Stimulated activated effector memory CD8-positive, alpha-beta T cell treated with anti-CD3 and anti-CD28 coated beads, Interleukin-12 subunit alpha, Interleukin-12 subunit beta, amount 100 ng/mL, for 72 hours (primary cell): ENCODE measurements around the gene C6orf47.
A peak's percentile ranks its signal among the peaks of the same experiment; 100 is the strongest.

Source experiments
- ATAC-seq: fragments of 150-1000 bp; cut with Tn5 transposase; 2 replicates; pipeline ENCODE4 v1.10.0; 2021
- DNase-seq, 2 donors: peaks; one replicate each; pipeline ENCODE4 v3.0.0; 2021 to 2022; ENCODE audit warnings: low spot score in 2 of 2
- H3K27ac Mint-ChIP-seq: one replicate; pipeline ENCODE4 v1.8.0; 2022; ENCODE audit warnings: mild to moderate bottlenecking, mixed read lengths
- H3K36me3 Mint-ChIP-seq: one replicate; pipeline ENCODE4 v1.8.0; 2022; ENCODE audit warnings: mild to moderate bottlenecking, mixed read lengths
- H3K4me1 Mint-ChIP-seq: one replicate; pipeline ENCODE4 v1.8.0; 2022; ENCODE audit warnings: mixed read lengths
- H3K4me3 Mint-ChIP-seq: one replicate; pipeline ENCODE4 v1.8.0; 2022; ENCODE audit warnings: mild to moderate bottlenecking, mixed read lengths
- H3K9me3 Mint-ChIP-seq: one replicate; pipeline ENCODE4 v1.8.0; 2022; ENCODE audit warnings: mixed read lengths

Gene C6orf47

GRCh38 chr6:31621320-31621939 is 39.1 kb downstream of the C6orf47 start:
- peak overlapping the region; percentile 82 for H3K4me3 Mint-ChIP-seq
- peaks cover 67% of the 10 kb centered on the region for H3K36me3 Mint-ChIP-seq
- peaks cover 22% of the 10 kb centered on the region for H3K4me1 Mint-ChIP-seq
- no peak for DNase-seq
- ATAC-seq = no peak
- peak overlapping the region; percentile 96 for H3K27ac Mint-ChIP-seq
- H3K9me3 Mint-ChIP-seq = no peaks in the 10 kb centered on the region

GRCh38 chr6:31620586-31621319 is 39.8 kb downstream of the C6orf47 start, which contains the start of gene PRRC2A:
Gene PRRC2A (plus strand): TSS chr6:31620715. CDS start chr6:31622790, 2,075 bp downstream.
- H3K4me1 Mint-ChIP-seq = peaks cover 22% of the 10 kb centered on the region

GRCh38 chr6:31619805-31620585 is 40.6 kb downstream of the C6orf47 start:
- Mint-ChIP-seq H3K36me3 (peaks cover 53% of the 10 kb centered on the region), H3K9me3 (no peaks in the 10 kb centered on the region), H3K27ac (peak overlapping the region; percentile 96), H3K4me3 (peak overlapping the region; percentile 82), H3K4me1 (peaks cover 30% of the 10 kb centered on the region)
- DNase-seq (peak; percentile 86 to 98), ATAC-seq (peak; percentile 89)

More at GRCh38 chr6:31620586-31621319, 39.8 kb downstream of the C6orf47 start, which contains the start of gene PRRC2A:
- peak; percentile 84 to 97 for DNase-seq
- ATAC-seq = peak; percentile 75
- peak within 1 kb of the TSS; percentile 96 for H3K27ac Mint-ChIP-seq
- peak within 1 kb of the TSS; percentile 82 for H3K4me3 Mint-ChIP-seq
- H3K9me3 Mint-ChIP-seq = no peaks in the 10 kb centered on the region
- H3K36me3 Mint-ChIP-seq = peaks cover 61% of the 10 kb centered on the region

- peak overlapping the region; percentile 74 for H3K27ac Mint-ChIP-seq
- peaks cover 25% of the 10 kb centered on the region for H3K4me1 Mint-ChIP-seq
- H3K36me3 Mint-ChIP-seq = peaks cover 23% of the 10 kb centered on the region
- ATAC-seq (no peak), DNase-seq (no peak)
- H3K4me3 Mint-ChIP-seq = peak overlapping the region; percentile 55
- no peaks in the 10 kb centered on the region for H3K9me3 Mint-ChIP-seq
Measured at GRCh38 chr6:31617010-31617409, 43.6 kb downstream of the C6orf47 start.

- Mint-ChIP-seq H3K9me3 (no peaks in the 10 kb centered on the region), H3K27ac (peak overlapping the region; percentile 74), H3K4me1 (peaks cover 16% of the 10 kb centered on the region), H3K4me3 (peak overlapping the region; percentile 55), H3K36me3 (peaks cover 11% of the 10 kb centered on the region)
- no peak for DNase-seq
- no peak for ATAC-seq
Measured at GRCh38 chr6:31615748-31616147, 44.8 kb downstream of the C6orf47 start.

GRCh38 chr6:31614684-31615578 is 45.6 kb downstream of the C6orf47 start, which contains the start of gene AIF1:
Gene AIF1 (plus strand): TSS chr6:31615234. CDS start chr6:31615330, 96 bp downstream.
- H3K27ac Mint-ChIP-seq = peak within 1 kb of the TSS; percentile 74
- H3K4me1 Mint-ChIP-seq = peaks cover 16% of the 10 kb centered on the region
- ATAC-seq = no peak
- DNase-seq = no peak
- peaks cover 5% of the 10 kb centered on the region for H3K36me3 Mint-ChIP-seq
- H3K4me3 Mint-ChIP-seq = peak within 1 kb of the TSS; percentile 55
- no peaks in the 10 kb centered on the region for H3K9me3 Mint-ChIP-seq

GRCh38 chr6:31614075-31614619 is 46.4 kb downstream of the C6orf47 start:
- Mint-ChIP-seq H3K4me3 (no peak overlapping the region), H3K4me1 (peaks cover 16% of the 10 kb centered on the region), H3K27ac (no peak overlapping the region), H3K9me3 (no peaks in the 10 kb centered on the region), H3K36me3 (no peaks in the 10 kb centered on the region)
- ATAC-seq (no peak), DNase-seq (no peak)

GRCh38 chr6:31610968-31611367 is 49.6 kb downstream of the C6orf47 start:
- H3K4me3 Mint-ChIP-seq = no peak overlapping the region
- no peak overlapping the region for H3K27ac Mint-ChIP-seq
- peaks cover 13% of the 10 kb centered on the region for H3K4me1 Mint-ChIP-seq
- no peak for ATAC-seq
- no peak for DNase-seq
- H3K36me3 Mint-ChIP-seq = no peaks in the 10 kb centered on the region
- no peaks in the 10 kb centered on the region for H3K9me3 Mint-ChIP-seq

GRCh38 chr6:31609519-31610406 is 50.8 kb downstream of the C6orf47 start:
- H3K4me1 Mint-ChIP-seq = peaks cover 1% of the 10 kb centered on the region
- no peaks in the 10 kb centered on the region for H3K9me3 Mint-ChIP-seq
- DNase-seq (no peak), ATAC-seq (no peak)
- no peak overlapping the region for H3K27ac Mint-ChIP-seq
- no peak overlapping the region for H3K4me3 Mint-ChIP-seq
- H3K36me3 Mint-ChIP-seq = no peaks in the 10 kb centered on the region
